ENCODE data around the gene BCAS4.

DNA sequence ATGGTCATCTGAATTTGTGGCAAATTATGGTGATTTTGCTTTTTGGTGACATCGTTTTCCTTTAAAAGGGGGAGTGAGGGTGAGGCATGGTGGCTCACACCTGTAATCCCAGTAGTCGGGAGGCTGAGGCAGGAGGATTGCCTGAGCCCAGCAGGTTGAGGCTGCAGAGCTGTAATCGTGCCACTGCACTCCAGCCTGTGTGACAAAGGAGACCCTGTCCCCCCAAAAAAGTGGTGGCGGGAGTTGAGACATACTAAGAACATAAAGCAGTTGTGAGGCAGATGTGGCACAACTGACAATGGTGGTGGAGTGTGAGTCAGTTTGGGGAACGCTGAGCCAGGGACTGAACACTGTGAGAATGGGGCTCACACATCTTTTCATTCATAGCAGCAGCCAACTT, 90.9 kb downstream of the BCAS4 start:
- no peak for TF ChIP-seq POLR2A (IDR thresholded peaks at IDR 0.05; ENCODE audit: extremely low read depth, insufficient read length)
- TF ChIP-seq, protein P1, sequence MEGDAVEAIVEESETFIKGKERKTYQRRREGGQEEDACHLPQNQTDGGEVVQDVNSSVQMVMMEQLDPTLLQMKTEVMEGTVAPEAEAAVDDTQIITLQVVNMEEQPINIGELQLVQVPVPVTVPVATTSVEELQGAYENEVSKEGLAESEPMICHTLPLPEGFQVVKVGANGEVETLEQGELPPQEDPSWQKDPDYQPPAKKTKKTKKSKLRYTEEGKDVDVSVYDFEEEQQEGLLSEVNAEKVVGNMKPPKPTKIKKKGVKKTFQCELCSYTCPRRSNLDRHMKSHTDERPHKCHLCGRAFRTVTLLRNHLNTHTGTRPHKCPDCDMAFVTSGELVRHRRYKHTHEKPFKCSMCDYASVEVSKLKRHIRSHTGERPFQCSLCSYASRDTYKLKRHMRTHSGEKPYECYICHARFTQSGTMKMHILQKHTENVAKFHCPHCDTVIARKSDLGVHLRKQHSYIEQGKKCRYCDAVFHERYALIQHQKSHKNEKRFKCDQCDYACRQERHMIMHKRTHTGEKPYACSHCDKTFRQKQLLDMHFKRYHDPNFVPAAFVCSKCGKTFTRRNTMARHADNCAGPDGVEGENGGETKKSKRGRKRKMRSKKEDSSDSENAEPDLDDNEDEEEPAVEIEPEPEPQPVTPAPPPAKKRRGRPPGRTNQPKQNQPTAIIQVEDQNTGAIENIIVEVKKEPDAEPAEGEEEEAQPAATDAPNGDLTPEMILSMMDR (IDR thresholded peaks at IDR 0.05; ENCODE audit: low read depth, low read length): no peak
